Measurements from ENCODE around the gene CIITA.
"Not testable (repeated sequence)": the region's sequence is repeated elsewhere in the genome, so short reads cannot be mapped to it uniquely, and the experiment has no call there.

The CIITA gene

DNA sequence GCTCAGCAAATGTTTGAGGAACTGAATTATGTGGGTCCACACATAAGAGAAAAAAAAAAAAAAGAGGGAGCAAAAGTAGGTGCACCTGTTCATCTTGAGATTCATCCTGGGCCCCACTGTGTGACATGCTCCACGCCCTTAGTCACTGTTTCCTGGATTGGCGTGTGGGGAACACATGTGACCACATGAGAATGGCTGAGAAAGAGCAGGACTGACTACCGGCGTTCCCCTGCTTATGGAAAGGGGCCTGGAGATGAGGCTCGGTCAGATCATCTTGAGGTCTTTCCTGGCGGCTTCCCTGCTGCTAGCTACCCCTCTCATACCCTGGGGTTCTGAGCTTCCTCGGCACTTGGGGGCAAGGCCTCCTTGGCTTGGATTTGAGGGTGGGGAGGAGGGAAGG, 61.3 kb downstream of the CIITA start:
- no peak for DNase-seq (ENCODE audit: low read depth)
- TF ChIP-seq, protein P1, sequence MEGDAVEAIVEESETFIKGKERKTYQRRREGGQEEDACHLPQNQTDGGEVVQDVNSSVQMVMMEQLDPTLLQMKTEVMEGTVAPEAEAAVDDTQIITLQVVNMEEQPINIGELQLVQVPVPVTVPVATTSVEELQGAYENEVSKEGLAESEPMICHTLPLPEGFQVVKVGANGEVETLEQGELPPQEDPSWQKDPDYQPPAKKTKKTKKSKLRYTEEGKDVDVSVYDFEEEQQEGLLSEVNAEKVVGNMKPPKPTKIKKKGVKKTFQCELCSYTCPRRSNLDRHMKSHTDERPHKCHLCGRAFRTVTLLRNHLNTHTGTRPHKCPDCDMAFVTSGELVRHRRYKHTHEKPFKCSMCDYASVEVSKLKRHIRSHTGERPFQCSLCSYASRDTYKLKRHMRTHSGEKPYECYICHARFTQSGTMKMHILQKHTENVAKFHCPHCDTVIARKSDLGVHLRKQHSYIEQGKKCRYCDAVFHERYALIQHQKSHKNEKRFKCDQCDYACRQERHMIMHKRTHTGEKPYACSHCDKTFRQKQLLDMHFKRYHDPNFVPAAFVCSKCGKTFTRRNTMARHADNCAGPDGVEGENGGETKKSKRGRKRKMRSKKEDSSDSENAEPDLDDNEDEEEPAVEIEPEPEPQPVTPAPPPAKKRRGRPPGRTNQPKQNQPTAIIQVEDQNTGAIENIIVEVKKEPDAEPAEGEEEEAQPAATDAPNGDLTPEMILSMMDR (conservative IDR thresholded peaks at IDR 0.05; ENCODE audit: low read depth, low read length) = no peak
- no peak overlapping the region for H3K4me3 ChIP-seq (ENCODE audit: low read depth, low read length)

DNA sequence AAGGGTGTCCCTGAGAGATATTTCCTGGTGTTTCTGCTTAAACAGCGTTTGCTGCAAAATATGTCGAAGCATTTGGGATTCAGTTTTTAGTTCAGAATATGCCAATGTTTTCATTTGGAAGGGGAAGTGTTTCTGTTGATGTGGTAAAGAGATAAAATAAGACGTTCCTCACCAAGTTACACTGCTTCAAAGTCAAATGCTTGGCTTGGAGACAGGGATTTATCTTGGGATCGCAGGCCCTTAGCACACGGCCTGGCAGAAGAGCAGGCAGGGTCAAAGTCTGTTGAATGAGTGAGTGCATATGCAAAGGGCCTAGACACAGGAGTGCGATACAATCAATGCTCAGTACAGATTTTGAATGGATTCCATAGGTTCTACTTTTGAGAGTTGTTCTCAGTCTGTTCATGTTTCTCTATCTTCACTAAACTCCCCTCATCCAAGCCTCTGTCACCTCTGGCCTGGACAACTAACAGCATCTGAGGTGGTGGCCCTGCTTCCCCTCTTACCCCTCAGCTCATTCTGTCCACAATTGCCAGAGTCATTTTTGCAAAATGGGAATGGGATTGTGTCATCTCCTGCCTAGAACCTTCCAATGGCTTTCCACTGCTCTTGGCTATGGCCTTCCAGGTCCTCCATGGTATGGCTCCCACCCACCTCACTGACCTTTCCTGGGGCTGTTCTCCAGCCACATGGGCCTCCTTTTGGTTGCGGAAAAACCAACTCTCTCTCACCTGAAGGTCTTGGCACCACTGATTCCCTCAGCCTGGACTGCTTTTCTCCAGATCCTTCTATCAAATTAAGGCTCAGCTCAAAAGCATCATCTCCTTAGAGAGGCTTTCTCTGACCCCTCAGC, 62.0 kb downstream of the CIITA start:
- no peak overlapping the region for H3K4me3 ChIP-seq (ENCODE audit: low read depth, low read length)
- TF ChIP-seq, protein P1 (conservative IDR thresholded peaks at IDR 0.05; ENCODE audit: low read depth, low read length) = no peak
- DNase-seq (ENCODE audit: low read depth) = no peak

DNA sequence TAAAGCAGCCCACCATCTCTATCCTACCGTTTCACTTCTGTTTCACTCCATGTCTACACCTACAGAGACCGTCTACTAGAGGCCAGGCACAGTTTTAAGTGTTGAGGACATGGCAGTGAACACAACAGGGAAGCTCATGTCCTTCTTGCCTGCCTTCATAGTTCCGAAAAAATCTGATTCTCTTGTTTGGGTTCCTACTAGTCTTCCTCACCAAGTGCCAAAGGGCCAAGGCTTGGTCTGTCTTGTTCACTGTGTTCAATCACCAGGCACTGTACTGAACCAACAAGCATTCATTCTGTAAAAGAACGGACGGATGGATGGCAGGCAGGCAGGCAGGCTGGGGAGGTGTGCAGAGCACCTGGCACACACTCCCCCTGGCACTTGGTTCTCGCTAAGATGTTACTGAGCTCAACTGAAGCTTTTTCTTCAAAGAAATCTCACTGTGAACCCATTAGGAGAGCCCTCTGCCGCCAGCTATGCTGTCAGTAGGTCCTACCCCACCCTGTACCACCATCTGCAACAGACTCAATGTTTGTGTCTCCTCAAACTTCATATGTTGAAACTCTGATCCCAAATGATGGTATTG, 62.7 kb downstream of the CIITA start:
- H3K4me3 ChIP-seq (ENCODE audit: low read depth, low read length) = peak overlapping the region; percentile 1
- TF ChIP-seq, protein P1 (conservative IDR thresholded peaks at IDR 0.05; ENCODE audit: low read depth, low read length) = no peak
- no peak for DNase-seq (ENCODE audit: low read depth)

DNA sequence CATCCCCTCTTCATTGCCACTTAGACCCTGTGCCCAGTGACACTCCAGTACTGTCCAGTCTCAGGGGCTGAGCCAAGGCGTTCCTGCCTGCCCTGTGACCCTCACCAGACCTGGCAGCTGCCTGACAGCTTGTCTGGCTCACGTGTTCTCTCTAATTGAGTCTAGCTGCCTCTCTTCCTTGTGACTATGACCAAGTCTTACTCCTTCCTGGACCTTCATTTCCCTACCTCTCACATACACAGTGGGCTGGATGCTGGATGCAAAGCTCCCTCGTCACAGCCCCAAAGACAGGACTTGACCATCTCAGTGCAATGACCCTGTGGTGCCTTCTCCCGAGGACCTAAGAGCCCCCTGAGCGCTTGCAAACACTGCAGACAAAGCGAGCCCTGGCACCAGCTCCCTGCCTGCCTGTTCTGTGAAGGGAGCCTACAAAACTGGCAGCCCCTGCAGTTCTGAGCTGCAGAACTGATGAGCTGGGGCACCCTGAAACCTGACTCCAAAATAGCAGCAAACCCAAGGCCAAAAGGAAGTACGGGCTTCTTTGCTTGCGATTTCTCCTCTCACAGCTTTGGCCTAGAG, 63.6 kb downstream of the CIITA start:
- TF ChIP-seq, protein P1 (conservative IDR thresholded peaks at IDR 0.05; ENCODE audit: low read depth, low read length) = no peak
- peak overlapping the region; percentile 70 for H3K4me3 ChIP-seq (ENCODE audit: low read depth, low read length)
- DNase-seq (ENCODE audit: low read depth) = no peak

DNA sequence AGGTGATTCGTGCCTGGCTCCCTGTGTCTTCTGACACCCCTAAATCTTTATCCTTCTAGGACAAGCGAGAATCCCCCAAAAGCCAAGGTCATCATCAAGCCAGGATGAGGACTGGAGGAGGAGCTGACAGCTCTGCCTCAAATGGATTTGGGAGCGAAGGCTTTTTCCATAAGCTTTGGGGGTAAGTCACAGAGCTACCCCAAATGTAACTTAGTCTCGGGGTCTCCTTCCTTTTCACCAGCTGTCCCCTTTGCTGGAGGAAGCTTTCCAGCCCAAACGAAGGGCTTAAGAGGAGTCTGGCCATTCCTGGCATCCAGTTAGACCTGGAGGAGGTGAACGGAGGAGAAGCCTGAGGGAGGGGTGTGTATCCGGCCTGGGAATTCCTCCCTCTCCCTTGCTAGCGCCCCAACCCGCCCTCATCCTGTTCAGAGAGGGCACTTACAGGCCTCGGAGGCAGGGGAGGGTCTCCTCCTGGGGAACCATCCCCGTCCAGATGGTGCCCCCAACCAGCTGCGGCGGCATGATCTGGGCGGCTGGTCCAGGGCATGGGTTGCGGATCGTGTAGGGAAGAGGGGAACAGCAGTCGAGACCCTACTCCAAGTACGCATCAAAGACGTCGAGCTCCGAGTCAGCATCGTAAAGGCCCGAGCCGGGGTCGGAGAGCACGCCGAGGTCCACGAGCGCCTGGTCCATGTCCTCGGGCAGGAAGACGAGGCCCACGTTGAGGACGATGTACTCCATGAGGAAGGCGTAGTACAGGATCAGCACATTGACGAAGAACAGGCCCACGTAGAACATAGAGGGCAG, 64.3 kb downstream of the CIITA start:
- H3K4me3 ChIP-seq (ENCODE audit: low read depth, low read length) = peak overlapping the region; percentile 70
- DNase-seq (ENCODE audit: low read depth) = no peak
- TF ChIP-seq, protein P1 (conservative IDR thresholded peaks at IDR 0.05; ENCODE audit: low read depth, low read length) = no peak

DNA sequence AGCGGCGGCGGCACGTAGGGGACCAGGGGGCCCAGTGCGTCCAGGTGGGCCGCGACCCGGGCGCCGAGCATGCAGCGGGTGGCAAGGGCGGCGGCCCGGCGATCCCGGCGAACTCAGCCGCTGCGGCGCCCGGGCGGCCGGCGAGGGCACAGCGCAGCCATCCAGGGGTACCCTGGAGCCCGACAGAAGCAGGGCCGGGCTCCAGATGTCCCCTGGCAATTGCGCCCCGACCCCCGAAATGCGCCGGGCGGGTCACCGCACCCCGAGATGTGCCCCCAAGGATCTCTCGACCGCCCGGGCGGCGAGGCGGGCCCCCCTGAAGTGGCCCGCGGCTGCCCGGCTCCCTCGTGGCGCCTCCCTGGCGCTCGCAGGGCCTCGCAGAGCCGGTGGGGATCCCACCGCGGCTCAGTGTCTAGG, 64.9 kb downstream of the CIITA start:
- peak overlapping the region; percentile 70 for H3K4me3 ChIP-seq (ENCODE audit: low read depth, low read length)
- DNase-seq (ENCODE audit: low read depth) = not testable (repeated sequence)
